Measurements from ENCODE around the gene FSD1.

DNA sequence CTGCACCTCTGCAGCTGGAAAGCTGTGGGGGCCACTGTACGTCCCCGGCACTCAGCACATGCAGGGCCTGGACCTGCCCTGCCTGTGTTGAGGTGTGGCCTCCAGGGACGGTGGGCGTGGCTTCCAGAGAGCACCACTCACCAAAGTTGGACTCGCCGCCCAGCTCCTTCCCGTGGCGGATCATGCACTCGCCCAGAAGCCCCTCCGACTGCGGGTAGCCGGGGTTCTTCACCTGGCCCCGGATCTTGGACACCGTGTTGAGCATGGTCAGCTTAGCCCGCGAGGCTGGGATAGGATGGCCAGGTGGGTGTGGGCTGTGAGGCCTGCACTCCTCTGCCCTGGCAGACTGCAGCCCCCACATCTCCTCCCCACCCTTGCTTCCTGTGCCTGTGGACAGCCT lies 60.9 kb downstream of the FSD1 start:
- TF ChIP-seq CTCF (IDR thresholded peaks at IDR 0.05) (no peak), POLR2A (IDR thresholded peaks at IDR 0.05) (no peak)
